ENCODE results near the gene SLFNL1.

The SLFNL1 gene

DNA sequence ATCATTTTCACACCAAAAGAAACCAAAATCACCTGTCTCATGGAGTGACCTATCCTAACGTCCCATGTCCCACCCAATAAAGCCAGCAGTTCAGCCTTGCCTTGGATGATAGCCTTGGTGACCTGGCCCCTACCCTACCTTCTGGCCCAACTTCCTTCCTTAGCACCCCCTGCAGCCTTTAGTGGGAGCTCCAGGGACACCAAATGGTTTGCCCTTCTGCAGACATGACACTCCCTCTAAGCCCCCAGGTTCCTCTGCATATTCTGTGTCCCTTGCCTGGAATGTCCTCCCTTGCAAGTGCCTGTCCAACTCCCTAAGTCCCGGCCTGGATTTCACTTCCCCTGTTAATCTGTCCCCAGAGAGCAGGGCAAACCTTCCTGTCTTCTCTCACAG lies 2.2 kb downstream of the SLFNL1 start:
- no peak for DNase-seq

DNA sequence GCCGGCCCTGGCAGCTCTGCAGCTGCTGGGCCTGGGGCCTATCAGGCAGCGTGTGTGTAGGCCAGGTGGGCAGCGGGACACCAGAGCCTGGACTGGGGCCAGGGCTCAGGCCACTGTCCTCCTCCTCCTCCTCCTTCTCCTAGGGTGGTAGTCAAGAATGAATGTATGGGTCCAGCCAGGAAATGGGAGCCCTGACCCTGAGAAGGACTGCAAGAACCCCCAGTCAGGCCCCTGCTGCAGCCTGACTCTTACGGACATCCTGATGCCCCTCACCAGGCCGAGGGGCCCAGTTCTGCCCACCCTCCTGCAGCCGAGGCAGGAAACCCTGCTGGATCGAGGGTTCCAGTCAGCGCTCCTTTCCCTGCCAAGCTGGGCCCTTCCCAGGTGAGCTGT lies 3.5 kb downstream of the SLFNL1 start:
- DNase-seq, result no peak

DNA sequence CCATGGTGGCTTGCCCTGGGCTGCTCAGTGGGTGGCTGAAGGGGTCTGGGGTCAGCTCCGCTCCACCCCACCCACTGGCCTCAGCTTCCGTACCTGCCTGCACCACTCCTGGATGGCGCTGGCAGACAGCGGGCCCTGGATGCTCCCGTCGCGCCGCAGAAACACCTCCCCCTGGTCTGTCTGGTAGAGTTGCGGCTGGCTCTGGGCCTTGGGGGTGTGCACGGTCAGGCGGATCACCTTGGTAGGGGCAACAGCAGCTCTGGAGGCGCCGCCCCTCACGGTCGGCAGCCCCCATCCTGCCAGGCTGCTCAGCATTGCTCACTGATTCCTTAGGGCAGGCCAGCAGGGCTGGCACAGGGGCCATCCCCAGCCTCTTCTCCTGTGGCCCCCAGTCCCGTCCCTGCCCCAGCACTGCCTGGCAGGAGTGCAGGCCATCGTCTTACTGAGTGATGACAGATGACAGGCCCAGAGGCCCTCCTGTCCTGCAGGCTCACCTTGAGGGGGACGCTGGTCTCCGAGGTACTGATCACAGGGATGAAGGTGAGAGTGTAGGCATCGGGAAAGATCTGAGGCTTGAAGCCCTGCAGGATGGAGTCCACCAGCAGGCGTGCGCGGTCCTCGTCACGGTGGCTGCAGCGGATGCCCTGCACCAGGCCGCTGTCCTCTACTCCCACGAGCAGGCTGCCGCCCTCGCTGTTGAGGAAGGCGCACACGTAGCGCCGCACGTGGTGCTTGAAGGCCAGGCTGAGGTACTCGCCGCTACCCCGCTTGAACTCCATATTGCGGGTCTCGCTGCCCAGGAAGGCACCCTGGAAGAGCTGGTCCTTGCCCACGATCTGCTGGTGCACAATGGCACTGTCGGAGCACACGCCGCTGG lies 4.1 kb downstream of the SLFNL1 start:
- DNase-seq, result no peak

DNA sequence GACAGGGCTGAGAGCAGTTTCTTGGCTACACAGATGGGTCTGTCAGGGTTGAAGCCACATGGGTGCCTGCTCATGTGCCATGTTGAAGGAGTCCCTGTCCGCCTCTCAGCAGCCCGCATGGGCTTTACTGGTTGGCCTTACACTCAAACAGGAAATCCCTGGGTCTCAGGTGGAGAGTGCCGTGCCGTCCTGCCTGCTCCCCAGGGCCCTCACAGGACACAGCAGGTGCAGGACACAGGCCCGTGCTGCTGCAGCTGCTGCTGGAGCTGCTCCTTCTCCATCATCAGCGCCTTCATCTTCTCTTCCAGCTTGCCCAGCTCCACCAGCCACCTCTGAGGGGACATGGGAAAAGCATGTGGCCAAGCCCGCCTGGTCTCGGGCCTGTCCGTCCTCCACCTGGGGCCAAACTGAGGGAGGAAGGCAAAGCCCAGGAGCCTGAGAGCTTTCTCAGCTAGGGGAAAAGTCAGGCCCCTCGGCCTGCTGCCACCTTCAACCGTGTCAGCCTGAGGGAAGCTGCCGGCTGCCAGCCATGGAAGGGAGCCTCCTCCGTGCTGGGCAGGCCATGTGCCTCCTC lies 5.5 kb downstream of the SLFNL1 start:
- DNase-seq, result no peak

DNA sequence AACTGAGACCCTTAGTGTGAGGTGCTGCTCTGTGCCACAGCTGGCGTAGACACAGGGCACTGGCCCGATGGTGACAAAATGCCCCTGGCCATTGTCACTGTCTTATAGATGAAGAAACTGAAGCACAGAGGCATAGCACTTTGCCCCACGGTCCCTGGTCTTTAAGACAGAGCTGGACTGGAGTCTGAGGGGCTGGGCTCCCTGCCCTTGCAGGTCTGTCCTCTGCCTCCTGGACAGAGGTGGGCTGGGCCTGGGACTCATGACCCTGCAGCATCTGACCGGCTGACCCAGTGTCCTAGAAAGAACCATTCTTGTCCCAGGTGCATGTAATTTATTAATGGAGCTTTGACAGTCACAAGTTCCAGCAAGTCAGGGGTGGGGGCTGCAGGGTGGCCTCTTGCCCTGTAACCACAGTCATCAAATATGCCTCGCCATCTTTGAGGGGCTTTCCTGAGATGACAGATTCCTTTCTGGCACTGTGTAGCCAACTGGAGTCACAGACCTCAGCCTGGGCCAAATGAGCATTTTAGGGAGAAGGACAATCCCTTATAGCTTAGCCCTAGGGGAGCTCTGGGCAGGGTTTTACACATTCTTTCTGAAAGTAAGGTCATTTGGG lies 6.1 kb downstream of the SLFNL1 start:
- DNase-seq, result no peak

DNA sequence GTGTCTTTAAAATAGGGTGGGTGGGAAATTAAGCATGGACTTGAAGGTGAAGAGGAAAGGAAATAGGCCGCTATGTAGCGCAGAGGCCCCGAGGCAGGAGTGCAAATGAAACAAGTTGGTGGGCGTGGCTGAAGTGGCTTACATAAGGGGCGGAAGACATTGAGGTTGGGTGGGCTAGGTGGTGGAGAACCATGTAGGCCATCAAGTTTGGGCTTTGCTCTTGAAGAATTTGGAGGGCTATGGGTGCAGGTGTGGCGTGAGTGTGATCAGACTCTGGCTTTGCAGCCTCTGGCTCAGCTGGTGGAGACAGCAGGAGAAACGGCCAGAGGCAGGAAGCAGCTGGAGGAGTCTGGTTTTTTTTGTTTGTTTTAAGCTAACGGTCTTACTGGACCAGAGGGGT lies 6.7 kb downstream of the SLFNL1 start:
- no peak for DNase-seq

DNA sequence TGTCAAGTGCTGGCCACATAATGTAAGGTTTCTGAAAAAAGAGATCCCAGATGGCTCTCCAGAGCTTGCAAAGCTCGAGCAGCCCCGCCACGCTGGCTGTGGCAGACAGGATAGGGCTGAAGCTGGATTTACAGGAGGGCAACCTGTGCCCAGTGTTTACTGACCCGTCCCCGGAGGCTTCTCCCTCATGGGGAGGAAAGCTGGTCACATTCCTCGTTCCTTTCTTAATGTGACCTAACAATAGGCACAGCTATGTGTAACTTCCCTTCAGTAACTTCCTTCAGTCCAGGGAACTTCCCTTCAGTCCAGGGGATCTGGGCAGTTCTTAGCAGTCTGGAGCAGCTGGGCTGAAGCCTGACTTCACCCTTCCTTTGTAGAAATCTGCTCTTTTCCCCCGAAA lies 7.7 kb downstream of the SLFNL1 start:
- peak; percentile 50 for DNase-seq

DNA sequence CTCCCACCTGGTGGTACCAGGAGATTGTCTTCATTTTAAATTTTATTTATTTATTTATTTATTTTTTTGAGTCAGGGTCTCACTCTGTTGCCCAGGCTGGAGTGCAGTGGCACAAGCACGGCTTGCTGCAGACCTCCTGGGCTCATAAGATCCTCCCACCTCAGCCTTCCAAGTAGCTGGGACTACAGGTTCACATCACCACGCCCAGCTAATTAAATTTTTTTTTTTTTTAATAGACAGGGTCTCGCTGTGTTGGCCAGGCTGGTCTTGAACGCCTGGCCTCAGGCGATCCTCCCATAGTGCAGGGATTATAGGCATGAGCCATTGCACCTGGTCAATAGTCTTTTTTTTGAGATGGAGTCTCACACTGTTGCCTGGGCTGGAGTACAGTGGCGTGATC lies 8.5 kb downstream of the SLFNL1 start:
- no peak for DNase-seq

DNA sequence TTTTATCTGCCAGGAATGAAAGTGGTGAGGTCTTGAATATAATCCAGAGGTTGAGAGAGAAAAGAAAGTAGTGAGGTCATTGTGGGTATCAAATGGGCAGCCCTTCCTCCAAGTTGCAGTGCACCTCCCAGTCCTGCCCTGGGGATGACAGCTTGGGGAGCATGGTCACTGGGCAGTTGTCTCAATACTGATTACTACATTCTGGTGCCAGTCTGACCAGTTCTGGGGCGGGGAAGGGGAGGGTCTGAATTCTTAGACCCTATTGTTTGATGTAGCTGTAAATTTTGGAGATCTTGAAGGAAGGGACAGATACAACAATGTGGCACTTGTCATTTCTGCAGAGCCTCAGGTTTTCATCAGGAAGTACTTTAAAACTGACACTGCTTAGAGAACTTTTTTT lies 11.2 kb downstream of the SLFNL1 start:
- DNase-seq, result no peak

DNA sequence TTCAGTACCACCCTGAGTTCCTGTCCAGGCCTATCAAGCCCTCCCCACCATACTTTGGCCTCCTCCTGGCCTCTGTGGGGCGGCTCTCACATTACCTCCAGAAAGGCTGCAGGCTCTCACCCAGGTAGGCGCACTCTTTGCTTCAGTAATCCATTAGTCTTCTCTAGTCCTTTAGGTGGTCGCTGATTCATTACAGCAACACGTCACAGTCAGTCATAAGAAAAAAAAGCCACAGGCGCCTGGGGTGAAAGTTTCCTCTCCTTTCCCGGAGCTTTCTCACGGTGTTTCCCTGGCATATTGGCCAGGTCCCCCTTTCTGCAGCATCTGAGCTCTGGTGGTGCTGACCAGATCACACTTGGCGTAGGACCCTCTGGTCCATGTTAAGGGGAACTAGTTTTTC lies 12.1 kb downstream of the SLFNL1 start:
- DNase-seq, result no peak

DNA sequence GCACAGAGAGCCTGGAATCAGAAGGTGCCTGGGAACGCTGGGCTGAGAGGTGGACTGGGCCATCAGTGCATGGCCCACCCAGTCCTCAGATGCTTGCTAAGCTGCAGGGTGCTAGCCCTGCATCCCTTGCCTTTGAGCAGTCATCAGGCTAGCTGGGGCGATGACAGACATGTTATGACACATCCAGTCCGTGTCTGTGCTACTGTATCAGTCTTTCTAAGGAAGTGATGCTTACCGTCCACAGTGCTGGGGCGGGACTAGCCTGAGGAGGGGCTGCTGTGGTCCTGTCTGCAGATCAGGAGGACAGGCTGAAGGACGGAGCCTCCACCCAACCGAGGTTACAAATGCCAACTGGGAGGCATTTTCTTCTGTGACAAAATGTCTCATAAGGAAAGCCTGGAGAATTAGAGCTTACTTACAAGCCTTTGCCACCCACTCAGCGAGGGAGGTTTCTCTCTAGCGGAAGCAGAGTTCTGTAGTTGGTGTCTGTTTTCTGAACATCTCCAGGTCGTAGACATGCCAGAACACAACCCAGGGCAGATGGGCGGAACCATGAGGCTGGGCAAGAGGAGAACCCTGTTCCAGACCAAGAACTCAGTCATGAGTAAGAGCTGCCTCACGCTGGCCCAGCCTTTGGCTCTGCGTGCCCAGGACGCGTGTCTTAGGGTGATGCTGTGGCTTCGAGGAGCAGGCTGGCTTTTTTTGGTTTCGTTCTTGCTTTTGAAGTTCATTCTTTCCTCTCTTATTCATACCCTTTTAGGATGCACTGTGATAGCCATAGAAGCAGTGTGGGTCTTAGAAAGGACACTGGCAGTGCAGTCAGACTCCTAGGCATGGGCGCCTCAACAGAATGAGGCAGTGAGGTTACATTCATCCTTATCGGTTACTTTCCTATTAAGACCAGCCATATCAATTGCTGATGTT lies 14.3 kb downstream of the SLFNL1 start:
- DNase-seq, result no peak

DNA sequence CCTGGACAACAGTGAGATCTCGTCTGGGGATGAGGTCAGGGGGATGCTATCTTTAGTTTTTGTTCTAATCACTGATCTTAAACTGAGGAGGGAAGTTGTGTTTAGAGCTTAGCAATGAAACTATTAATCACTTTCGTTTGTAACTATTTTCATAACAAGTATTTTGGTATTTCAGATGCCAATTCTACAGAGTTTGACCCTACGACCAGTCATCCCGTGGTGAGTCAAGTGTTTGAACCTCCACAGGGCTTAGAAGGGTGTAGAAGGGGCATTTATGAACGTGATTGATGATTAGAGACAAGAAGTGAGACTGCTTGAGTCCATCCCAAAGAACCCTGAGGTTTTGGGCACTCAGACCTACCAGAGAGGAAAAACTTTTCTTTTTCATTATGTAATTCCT lies 15.6 kb downstream of the SLFNL1 start:
- no peak for DNase-seq

DNA sequence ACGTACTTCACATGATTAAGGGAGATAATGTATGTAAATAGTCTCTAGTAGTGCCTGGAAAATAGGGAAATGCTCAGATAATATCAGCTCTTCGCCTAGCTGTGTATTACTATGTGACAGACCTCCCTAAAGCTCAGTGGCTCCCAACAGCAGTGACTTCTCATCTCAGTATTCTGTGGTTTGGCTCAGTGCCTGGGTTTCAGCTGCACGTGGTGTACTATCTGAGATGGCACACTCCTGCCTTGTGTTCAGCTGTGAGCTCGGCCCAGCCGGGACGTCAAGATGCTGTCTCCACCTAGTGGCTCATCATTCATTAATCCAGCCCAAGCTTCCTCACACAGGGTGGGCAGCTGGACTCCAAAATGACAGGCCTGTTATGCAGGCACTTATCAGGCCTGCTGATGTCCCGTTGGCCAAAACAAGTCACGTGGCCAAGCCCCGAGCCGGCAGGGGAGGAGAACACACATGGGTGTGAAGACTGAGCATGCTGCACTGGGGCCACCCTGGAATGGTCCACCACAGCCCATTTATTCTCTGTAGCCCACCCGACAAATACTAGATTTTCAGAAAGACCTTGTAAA lies 17.8 kb downstream of the SLFNL1 start:
- no peak for DNase-seq

DNA sequence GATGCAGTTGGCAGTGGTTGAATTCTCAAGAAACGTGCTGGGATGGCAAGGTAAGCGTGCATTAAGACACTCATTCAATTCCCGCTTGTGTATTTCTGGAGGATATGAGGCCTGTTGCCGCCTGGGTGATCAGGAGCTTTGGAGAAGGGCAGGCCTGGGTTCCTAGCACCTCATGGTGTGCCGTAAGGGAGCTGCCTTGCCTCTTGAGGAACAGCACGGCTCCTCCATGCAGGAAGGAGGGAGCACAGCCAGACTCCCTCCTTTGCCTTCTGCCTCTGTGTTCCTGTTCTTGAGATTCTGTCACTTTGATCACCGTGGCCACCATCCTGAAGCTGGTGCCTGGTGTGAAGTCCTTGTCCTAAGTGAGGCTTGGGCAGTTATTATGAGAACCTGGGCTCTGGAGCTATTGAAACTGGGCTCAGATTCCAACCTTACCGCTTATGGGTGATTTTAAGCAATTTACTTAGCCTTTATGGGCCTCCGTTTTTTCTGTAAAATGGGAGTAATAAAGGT lies 18.3 kb downstream of the SLFNL1 start:
- DNase-seq, result no peak

DNA sequence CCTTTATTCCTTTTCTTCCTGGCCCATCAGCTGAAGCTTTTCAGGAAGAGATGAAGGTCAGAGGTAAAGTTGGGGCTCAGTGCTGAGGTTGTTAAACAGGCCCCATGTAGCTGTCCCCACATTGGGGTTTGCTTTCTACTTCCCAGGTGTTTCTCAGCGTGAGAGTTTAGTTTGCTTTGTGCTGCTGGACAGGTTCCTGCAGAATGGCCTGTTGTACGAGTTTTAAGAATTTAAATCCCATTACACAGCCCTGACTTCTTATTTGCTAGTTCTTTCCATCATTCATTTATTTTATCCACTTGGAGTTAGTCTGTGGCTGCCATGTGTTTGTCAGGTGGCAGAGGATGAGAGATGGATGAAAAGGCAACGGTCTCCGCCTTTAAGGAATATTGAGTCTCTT lies 22.9 kb downstream of the SLFNL1 start:
- no peak for DNase-seq

DNA sequence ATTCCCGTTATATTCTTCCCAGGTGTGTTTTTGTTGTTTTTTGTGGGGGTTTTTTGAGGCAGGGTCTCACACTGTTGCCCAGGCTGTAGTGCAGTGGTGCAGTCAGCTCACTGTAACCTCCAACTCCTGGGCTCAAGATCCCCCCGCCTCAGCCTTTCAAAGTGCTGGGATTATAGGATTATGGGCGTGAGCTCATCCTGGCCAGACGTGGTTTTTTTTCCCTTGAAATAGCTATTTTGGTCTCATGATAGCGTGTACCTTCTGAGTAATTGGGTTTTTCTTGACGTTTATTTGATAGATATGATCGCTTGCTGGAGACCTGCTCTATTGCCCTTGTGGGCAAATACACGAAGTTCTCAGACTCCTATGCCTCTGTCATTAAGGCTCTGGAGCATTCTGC lies 24.4 kb downstream of the SLFNL1 start:
- no peak for DNase-seq

DNA sequence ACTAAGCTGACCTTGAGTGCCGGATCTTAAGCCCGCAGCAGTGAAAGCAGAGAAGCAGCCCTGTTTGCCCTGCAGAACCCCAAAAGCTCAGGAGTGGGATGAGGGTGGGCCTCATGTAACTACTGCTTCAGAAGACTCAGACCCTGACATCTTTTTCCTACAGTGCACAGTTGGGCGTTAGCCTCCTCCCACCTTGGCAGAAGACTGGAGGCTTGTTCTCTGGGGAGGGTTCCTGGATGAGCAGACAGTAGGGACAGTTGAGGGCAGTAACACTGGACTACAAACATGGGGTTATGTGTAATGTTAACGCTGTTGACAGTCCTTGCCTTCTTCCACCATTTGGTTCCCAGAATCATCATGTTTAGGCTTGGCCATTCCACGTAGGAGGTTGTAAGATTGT lies 32.5 kb downstream of the SLFNL1 start:
- no peak for DNase-seq

DNA sequence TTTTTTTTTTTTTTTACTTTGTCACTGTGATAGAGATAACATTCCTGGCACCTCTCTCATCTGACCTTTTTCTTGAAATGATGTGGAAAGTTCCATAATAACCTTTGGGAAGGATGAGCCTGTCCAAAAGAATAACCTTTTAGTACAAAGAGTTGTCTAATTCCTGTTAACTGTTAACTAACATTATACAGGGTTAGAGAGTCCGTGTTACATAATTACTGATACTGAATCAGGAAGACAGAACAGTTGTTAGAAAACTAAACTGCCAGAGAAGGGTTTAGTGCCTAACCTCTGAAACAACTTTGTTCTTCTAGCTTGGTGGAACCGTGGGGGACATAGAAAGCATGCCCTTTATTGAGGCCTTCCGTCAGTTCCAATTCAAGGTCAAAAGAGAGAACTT lies 33.2 kb downstream of the SLFNL1 start:
- DNase-seq, result no peak

DNA sequence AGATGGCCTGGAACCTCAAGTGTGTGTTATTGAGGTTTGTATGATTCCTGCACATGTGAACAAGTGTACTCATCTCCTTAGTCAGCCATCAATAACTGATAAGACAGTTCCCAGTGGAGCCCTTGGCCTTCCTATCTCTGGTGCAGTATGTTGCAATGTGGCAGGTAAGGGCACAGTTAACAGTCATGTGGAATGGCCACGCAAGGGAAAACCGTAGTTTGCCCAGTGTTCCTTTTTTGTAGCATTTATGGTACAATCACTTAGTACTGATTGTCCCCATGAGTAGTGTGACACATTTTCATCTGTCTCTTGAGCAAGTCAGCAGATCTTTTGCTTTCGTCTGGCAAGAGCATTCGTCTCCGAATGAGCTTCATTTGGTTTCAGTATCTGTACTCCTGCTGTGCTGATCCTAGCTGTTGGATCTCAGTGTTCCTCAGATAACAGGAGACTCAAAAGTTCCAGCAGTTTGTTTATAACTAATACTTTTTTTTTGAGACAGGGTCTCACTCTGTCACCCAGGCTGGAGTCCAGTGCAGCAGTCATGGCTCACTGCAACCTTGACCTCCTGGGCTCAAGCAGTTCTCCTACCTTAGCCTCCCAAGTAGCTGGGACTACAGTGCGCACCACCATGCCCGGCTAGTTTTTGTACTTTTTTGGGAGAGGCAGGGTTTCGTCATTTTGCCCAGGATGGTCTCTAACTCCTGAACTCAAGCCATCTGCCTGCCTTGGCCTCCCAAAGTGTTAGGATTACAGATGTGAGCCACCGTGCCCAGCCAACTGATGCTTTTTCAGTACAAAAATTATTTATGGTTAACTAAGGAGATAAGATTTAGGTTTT lies 33.9 kb downstream of the SLFNL1 start:
- no peak for DNase-seq

DNA sequence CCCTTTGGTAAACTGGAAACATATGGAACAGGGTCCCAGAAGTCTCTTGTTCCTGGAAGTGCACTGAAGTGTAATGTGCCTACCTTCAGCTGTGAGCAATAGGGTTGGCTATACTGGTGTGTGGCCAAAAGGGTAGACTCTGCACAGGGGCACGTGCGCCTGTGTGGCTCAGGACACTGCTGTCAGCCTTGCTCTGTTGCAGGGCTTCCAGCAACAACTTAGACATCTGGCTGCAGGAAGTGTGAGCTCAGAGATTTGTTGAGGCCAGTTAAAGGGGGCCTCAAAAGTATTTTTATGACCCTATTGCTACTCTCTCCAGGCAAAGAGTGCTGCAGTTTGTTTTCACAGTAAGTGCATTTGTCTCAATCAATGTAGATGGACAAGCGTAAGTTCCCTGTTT lies 34.6 kb downstream of the SLFNL1 start:
- DNase-seq, result no peak

DNA sequence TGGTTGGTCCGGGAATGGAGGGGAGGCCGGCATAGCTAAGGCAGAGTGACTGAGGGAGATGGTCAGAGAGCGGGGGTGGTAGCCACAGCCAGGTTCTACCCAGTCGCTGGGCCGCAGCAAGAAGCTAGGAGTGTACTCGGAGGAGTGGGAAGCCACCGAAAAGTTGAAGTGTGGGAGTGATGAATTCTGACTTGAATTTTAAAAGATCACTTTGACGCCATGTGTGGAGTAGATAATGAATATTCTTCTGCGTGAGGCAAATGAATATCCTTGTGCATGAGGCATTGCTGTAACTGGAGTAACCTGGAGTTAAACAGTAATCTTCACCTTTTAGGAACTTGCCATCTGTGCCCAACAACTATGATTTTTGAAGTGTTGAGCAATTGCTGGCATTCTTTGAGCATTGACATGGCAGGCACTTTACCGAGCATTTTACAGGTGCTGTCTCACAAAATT lies 35.2 kb downstream of the SLFNL1 start:
- DNase-seq, result no peak

DNA sequence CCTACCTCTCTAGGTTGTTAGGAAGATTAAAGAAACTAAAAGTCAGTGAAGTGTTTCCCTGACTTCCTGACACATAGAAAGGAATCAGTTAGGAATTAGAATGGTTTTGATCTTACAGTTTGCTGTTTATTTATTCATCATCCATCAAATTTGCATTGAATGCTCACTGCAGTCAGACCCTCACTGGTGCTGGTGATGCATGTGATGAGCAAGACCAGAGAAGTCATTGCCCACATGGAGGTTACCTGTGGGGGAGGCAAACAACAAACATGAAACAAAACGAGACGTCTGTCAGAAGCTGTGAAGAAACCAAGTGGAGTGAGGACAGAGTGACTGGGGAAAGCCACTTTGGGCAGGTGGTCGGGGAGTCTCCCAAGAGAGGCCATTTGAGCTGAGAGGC lies 35.6 kb downstream of the SLFNL1 start:
- no peak for DNase-seq

Data from NCI-H2227 treated with DMSO at 0.1 percent for 48 hours (cell line).